HEK293T (cell line): Measurements from ENCODE around the gene UBR2.

Source experiments
- ARNT ChIP-seq: fragments of 450-650 bp; IDR thresholded peaks from 2 replicates; pipeline ENCODE4 v1.6.1; 2017; ENCODE audit warnings: mild to moderate bottlenecking
- FOXK2 ChIP-seq: fragments of 450-650 bp; IDR thresholded peaks from 2 replicates; pipeline ENCODE4 v1.6.1; 2016; ENCODE audit warnings: mild to moderate bottlenecking
- FOXM1 ChIP-seq: fragments of 450-650 bp; IDR thresholded peaks from 2 replicates; pipeline ENCODE4 v1.6.1; 2017; ENCODE audit warnings: mild to moderate bottlenecking, borderline replicate concordance
- HDGF ChIP-seq: fragments of 450-650 bp; IDR thresholded peaks from 2 replicates; pipeline ENCODE4 v1.6.1; 2017; ENCODE audit warnings: antibody characterized with exemption, borderline replicate concordance
- LEF1 ChIP-seq: fragments of 450-650 bp; IDR thresholded peaks from 2 replicates; pipeline ENCODE4 v1.6.1; 2017; ENCODE audit warnings: mild to moderate bottlenecking, borderline replicate concordance
- NFRKB ChIP-seq: fragments of 450-650 bp; IDR thresholded peaks from 2 replicates; pipeline ENCODE4 v1.6.1; 2016; ENCODE audit warnings: mild to moderate bottlenecking, moderate library complexity
- PKNOX1 ChIP-seq: fragments of 450-650 bp; IDR thresholded peaks from 2 replicates; pipeline ENCODE4 v1.6.1; 2016
- SUZ12 ChIP-seq: fragments of 450-650 bp; IDR thresholded peaks from 2 replicates; pipeline ENCODE4 v1.6.1; 2016; ENCODE audit warnings: mild to moderate bottlenecking
- TARDBP ChIP-seq: fragments of 450-650 bp; IDR thresholded peaks from 2 replicates; pipeline ENCODE4 v1.6.1; 2016

- TF ChIP-seq TARDBP (no peak), NFRKB (no peak), SUZ12 (no peak), PKNOX1 (no peak), FOXM1 (no peak), FOXK2 (no peak), LEF1 (no peak), HDGF (no peak), ARNT (no peak)
These were observed 140.6 kb downstream of the UBR2 start for GRCh38 chr6:42704251-42704936.
